ENCODE measurements around the gene IL21. TPM values are rescaled to one million over a fixed set of nuclear protein-coding genes. Genes with fewer than 3 reads are reported as not detected.

The IL21 gene
- not detected for polyA plus RNA-seq
- long read RNA-seq, donor 1: 0 reads
- long read RNA-seq, donor 2: 0 reads
- long read RNA-seq, donor 3: 0 reads
- long read RNA-seq, donor 4: 0 reads
- long read RNA-seq, donor 5: 0 reads
- long read RNA-seq, donor 6: 0 reads
- long read RNA-seq, donor 7: 0 reads
- long read RNA-seq, donor 8: 0 reads
- long read RNA-seq, donor 9: 0 reads
- long read RNA-seq, donor 10: 0 reads
- long read RNA-seq, donor 11: 0 reads

GRCh38 chr4:122621016-122621507, at the start of gene IL21:
Gene IL21 (minus strand): TSS chr4:122621066. CDS start chr4:122621011, 55 bp downstream.
- 80% methylated on average over 1 of the region's 4 CpGs for WGBS (ENCODE audit: insufficient coverage, low lambda C conversion rate)
- no peaks in the 10 kb centered on the region for H3K9me3 ChIP-seq (ENCODE audit: control insufficient read depth, low read depth, low read length)

GRCh38 chr4:122669911-122670738, 49.3 kb upstream of the IL21 start:
- H3K27me3 ChIP-seq (ENCODE audit: control insufficient read depth, insufficient read depth, low read length): no peaks in the 10 kb centered on the region
- no CpG with 5 or more reads among the region's 33 CpGs for WGBS (ENCODE audit: insufficient coverage, low lambda C conversion rate)

More at GRCh38 chr4:122621016-122621507, at the start of gene IL21:
- H3K36me3 ChIP-seq (ENCODE audit: control insufficient read depth, insufficient read depth, low read length): no peaks in the 10 kb centered on the region
- no peak within 1 kb of the TSS for H3K27ac ChIP-seq (ENCODE audit: low read length)
- H3K27me3 ChIP-seq (ENCODE audit: control insufficient read depth, insufficient read depth, low read length): no peaks in the 10 kb centered on the region
- H3K4me1 ChIP-seq (ENCODE audit: control insufficient read depth, insufficient read depth, low read length): no peaks in the 10 kb centered on the region
- no peak for DNase-seq
- no peak within 1 kb of the TSS for H3K4me3 ChIP-seq (ENCODE audit: low read length)

GRCh38 chr4:122668241-122668640, 47.4 kb upstream of the IL21 start:
- H3K4me3 ChIP-seq (ENCODE audit: low read length): no peak overlapping the region
- DNase-seq: no peak
- no peaks in the 10 kb centered on the region for H3K36me3 ChIP-seq (ENCODE audit: control insufficient read depth, insufficient read depth, low read length)
- WGBS (ENCODE audit: insufficient coverage, low lambda C conversion rate): 90% methylated on average over 3 of the region's 4 CpGs
- H3K27ac ChIP-seq (ENCODE audit: low read length): no peak overlapping the region
- H3K4me1 ChIP-seq (ENCODE audit: control insufficient read depth, insufficient read depth, low read length): no peaks in the 10 kb centered on the region
- no peaks in the 10 kb centered on the region for H3K27me3 ChIP-seq (ENCODE audit: control insufficient read depth, insufficient read depth, low read length)
- H3K9me3 ChIP-seq (ENCODE audit: control insufficient read depth, low read depth, low read length): peaks cover 6% of the 10 kb centered on the region

More at GRCh38 chr4:122669911-122670738, 49.3 kb upstream of the IL21 start:
- Histone ChIP-seq H3K27ac (ENCODE audit: low read length) (no peak overlapping the region), H3K4me3 (ENCODE audit: low read length) (no peak overlapping the region), H3K4me1 (ENCODE audit: control insufficient read depth, insufficient read depth, low read length) (no peaks in the 10 kb centered on the region), H3K9me3 (ENCODE audit: control insufficient read depth, low read depth, low read length) (peaks cover 6% of the 10 kb centered on the region), H3K36me3 (ENCODE audit: control insufficient read depth, insufficient read depth, low read length) (no peaks in the 10 kb centered on the region)
- DNase-seq: no peak

- no peak for DNase-seq
- no peak overlapping the region for H3K27ac ChIP-seq (ENCODE audit: low read length)
- 56% methylated on average over 2 of the region's 2 CpGs for WGBS (ENCODE audit: insufficient coverage, low lambda C conversion rate)
- no peaks in the 10 kb centered on the region for H3K4me1 ChIP-seq (ENCODE audit: control insufficient read depth, insufficient read depth, low read length)
- H3K36me3 ChIP-seq (ENCODE audit: control insufficient read depth, insufficient read depth, low read length): no peaks in the 10 kb centered on the region
- no peak overlapping the region for H3K4me3 ChIP-seq (ENCODE audit: low read length)
- H3K27me3 ChIP-seq (ENCODE audit: control insufficient read depth, insufficient read depth, low read length): no peaks in the 10 kb centered on the region
- peaks cover 6% of the 10 kb centered on the region for H3K9me3 ChIP-seq (ENCODE audit: control insufficient read depth, low read depth, low read length)
Measured at GRCh38 chr4:122666527-122667245, 45.8 kb upstream of the IL21 start.

- Histone ChIP-seq H3K9me3 (ENCODE audit: control insufficient read depth, low read depth, low read length) (peaks cover 5% of the 10 kb centered on the region), H3K36me3 (ENCODE audit: control insufficient read depth, insufficient read depth, low read length) (no peaks in the 10 kb centered on the region), H3K27ac (ENCODE audit: low read length) (no peak overlapping the region), H3K4me1 (ENCODE audit: control insufficient read depth, insufficient read depth, low read length) (no peaks in the 10 kb centered on the region), H3K27me3 (ENCODE audit: control insufficient read depth, insufficient read depth, low read length) (no peaks in the 10 kb centered on the region), H3K4me3 (ENCODE audit: low read length) (no peak overlapping the region)
- WGBS (ENCODE audit: insufficient coverage, low lambda C conversion rate): 80% methylated on average over 1 of the region's 5 CpGs
- no peak for DNase-seq
Measured at GRCh38 chr4:122665161-122665929, 44.5 kb upstream of the IL21 start.

- H3K27me3 ChIP-seq (ENCODE audit: control insufficient read depth, insufficient read depth, low read length): no peaks in the 10 kb centered on the region
- H3K4me3 ChIP-seq (ENCODE audit: low read length): no peak overlapping the region
- H3K27ac ChIP-seq (ENCODE audit: low read length): no peak overlapping the region
- H3K36me3 ChIP-seq (ENCODE audit: control insufficient read depth, insufficient read depth, low read length): no peaks in the 10 kb centered on the region
- no peak for DNase-seq
- no peaks in the 10 kb centered on the region for H3K4me1 ChIP-seq (ENCODE audit: control insufficient read depth, insufficient read depth, low read length)
- 91% methylated on average over 5 of the region's 9 CpGs for WGBS (ENCODE audit: insufficient coverage, low lambda C conversion rate)
- no peaks in the 10 kb centered on the region for H3K9me3 ChIP-seq (ENCODE audit: control insufficient read depth, low read depth, low read length)
Measured at GRCh38 chr4:122663814-122664610, 43.1 kb upstream of the IL21 start.

GRCh38 chr4:122663291-122663690, 42.4 kb upstream of the IL21 start:
- Histone ChIP-seq H3K27me3 (ENCODE audit: control insufficient read depth, insufficient read depth, low read length) (no peaks in the 10 kb centered on the region), H3K4me3 (ENCODE audit: low read length) (no peak overlapping the region), H3K4me1 (ENCODE audit: control insufficient read depth, insufficient read depth, low read length) (no peaks in the 10 kb centered on the region), H3K27ac (ENCODE audit: low read length) (no peak overlapping the region), H3K9me3 (ENCODE audit: control insufficient read depth, low read depth, low read length) (no peaks in the 10 kb centered on the region), H3K36me3 (ENCODE audit: control insufficient read depth, insufficient read depth, low read length) (no peaks in the 10 kb centered on the region)
- DNase-seq: no peak
- 85% methylated on average over 1 of the region's 1 CpG for WGBS (ENCODE audit: insufficient coverage, low lambda C conversion rate)

- no peaks in the 10 kb centered on the region for H3K36me3 ChIP-seq (ENCODE audit: control insufficient read depth, insufficient read depth, low read length)
- H3K4me1 ChIP-seq (ENCODE audit: control insufficient read depth, insufficient read depth, low read length): no peaks in the 10 kb centered on the region
- H3K27ac ChIP-seq (ENCODE audit: low read length): no peak overlapping the region
- H3K27me3 ChIP-seq (ENCODE audit: control insufficient read depth, insufficient read depth, low read length): no peaks in the 10 kb centered on the region
- DNase-seq: no peak
- no peak overlapping the region for H3K4me3 ChIP-seq (ENCODE audit: low read length)
- WGBS (ENCODE audit: insufficient coverage, low lambda C conversion rate): 20% methylated on average over 1 of the region's 2 CpGs
- H3K9me3 ChIP-seq (ENCODE audit: control insufficient read depth, low read depth, low read length): no peaks in the 10 kb centered on the region
Measured at GRCh38 chr4:122662701-122663100, 41.8 kb upstream of the IL21 start.
